Cardiac muscle cell (in vitro differentiated cells and primary cell): Measurements from ENCODE around the gene MARCHF6. TPM values are rescaled to one million over a fixed set of nuclear protein-coding genes. Genes with fewer than 3 reads are reported as not detected.

Experiments used
- DNase-seq, 2 donors: peaks; one replicate each; pipeline versions ENCODE4 v3.0.0 to v3.0.0-alpha.2; 2010 to 2017; ENCODE audit warnings: low read depth in 1 of 2, low spot score in 1 of 2
- H3K27ac ChIP-seq: fragments of 200-600 bp; sonication (generic); 2 replicates; pipeline ENCODE4 v1.5.1; 2016
- H3K27me3 ChIP-seq: fragments of 200-600 bp; sonication (generic); 2 replicates; pipeline ENCODE4 v1.6.0; 2016; ENCODE audit warnings: control low read depth
- H3K36me3 ChIP-seq: fragments of 200-600 bp; sonication (generic); 2 replicates; pipeline ENCODE4 v1.5.1; 2016; ENCODE audit warnings: control low read depth
- H3K4me1 ChIP-seq: fragments of 200-600 bp; sonication (generic); 2 replicates; pipeline ENCODE4 v1.8.1; 2017; ENCODE audit warnings: low read depth, mild to moderate bottlenecking, mixed run types
- H3K4me3 ChIP-seq: fragments of 200-600 bp; sonication (generic); 2 replicates; pipeline ENCODE4 v1.5.1; 2016; ENCODE audit warnings: mild to moderate bottlenecking
- H3K9me3 ChIP-seq: fragments of 200-600 bp; sonication (generic); 2 replicates; pipeline ENCODE4 v1.5.1; 2017; ENCODE audit warnings: low read depth, mild to moderate bottlenecking, control low read depth
- polyA plus RNA-seq: library from polyadenylated mRNA; unstranded; fragments of >200 nt; fragmentation: Nextera tagmentation; extraction: Ambion mirVana; gene quantifications from 2 replicates; pipeline ENCODE4 v1.2.1, GENCODE V29; 2016
- total RNA-seq: library from RNA; depleted of rRNA; stranded (reverse); fragments of >200 nt; gene quantifications from 2 replicates; pipeline ENCODE4 v1.2.3, GENCODE V29; 2016
- TF ChIP-seq, protein P1 (sequence below): IDR thresholded peaks from 2 replicates; pipeline ENCODE4 v1.5.1; 2012; ENCODE audit warnings: low read depth, mild to moderate bottlenecking, low read length

MARCHF6 gene
- total and polyA plus RNA-seq, 2 experiments from 2014 or later = 56.8 to 75.1 TPM

DNA sequence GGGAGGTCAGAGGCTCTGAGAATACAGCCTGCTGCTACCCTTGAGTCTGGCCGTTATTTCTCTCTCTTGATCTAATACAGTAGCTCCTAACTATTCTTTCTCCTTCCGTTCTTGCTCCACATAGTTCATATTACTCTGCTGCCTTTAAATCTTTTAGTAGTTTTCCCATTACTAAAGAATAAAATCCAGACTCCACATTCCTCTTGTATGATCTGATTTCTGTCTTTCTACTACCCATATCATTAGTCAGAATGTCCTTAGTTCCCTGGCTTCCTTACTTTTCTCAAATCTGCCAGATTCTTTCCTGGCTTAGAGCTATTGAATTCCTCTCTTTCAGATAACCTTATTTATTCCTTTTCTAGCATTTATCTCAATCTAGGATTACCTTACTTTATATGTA, 40.0 kb downstream of the MARCHF6 start:
- Histone ChIP-seq H3K36me3 (peaks cover 59% of the 10 kb centered on the region), H3K9me3 (no peaks in the 10 kb centered on the region), H3K27ac (peak overlapping the region; percentile 62), H3K4me1 (no peaks in the 10 kb centered on the region), H3K27me3 (no peaks in the 10 kb centered on the region), H3K4me3 (no peak overlapping the region)
- TF ChIP-seq, protein P1, sequence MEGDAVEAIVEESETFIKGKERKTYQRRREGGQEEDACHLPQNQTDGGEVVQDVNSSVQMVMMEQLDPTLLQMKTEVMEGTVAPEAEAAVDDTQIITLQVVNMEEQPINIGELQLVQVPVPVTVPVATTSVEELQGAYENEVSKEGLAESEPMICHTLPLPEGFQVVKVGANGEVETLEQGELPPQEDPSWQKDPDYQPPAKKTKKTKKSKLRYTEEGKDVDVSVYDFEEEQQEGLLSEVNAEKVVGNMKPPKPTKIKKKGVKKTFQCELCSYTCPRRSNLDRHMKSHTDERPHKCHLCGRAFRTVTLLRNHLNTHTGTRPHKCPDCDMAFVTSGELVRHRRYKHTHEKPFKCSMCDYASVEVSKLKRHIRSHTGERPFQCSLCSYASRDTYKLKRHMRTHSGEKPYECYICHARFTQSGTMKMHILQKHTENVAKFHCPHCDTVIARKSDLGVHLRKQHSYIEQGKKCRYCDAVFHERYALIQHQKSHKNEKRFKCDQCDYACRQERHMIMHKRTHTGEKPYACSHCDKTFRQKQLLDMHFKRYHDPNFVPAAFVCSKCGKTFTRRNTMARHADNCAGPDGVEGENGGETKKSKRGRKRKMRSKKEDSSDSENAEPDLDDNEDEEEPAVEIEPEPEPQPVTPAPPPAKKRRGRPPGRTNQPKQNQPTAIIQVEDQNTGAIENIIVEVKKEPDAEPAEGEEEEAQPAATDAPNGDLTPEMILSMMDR = no peak
- DNase-seq = peak in 1 of 2 donors; percentile 6

DNA sequence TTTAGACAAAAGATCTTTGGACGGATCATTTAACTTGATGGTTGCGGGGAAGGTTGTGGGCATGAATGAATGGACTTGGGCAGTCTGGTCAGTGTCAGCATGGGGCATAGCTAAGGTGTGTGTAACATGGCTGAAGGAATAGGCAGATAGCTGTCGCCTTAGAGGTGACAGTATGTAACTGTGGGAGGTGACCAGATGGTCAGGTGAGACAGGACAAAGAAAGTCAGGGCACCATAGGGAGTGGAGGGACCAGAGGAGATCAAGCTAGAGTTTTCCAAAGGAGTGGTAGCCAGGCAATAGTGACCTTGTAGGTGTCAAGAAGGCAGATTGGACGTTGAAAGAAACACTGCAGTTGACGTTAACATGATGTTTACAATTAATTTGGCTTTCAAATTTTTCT, 43.1 kb downstream of the MARCHF6 start:
- TF ChIP-seq, protein P1 = no peak
- no peaks in the 10 kb centered on the region for H3K27me3 ChIP-seq
- H3K27ac ChIP-seq = peak overlapping the region; percentile 16
- peaks cover 16% of the 10 kb centered on the region for H3K4me1 ChIP-seq
- H3K4me3 ChIP-seq = no peak overlapping the region
- H3K9me3 ChIP-seq = no peaks in the 10 kb centered on the region
- DNase-seq = no peak
- H3K36me3 ChIP-seq = peaks cover 47% of the 10 kb centered on the region

DNA sequence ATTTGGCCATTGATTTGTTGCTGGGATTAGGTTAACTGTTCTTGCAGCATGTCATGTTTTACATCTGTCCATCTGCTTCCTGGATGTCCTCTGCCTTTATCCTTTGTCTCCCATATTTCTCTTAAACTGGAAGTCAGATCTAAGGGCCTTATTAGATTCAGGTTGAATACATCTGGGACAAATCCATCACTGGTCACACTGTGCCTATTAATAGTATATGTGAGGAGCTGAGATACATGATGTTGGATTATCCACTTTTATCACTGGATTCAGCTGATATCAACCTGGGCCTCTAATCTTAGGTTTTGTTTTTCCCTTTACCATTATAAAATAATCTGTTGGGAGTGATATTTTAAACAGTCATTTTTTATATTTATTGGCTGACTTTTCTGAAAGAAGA, 46.3 kb downstream of the MARCHF6 start:
- no peak overlapping the region for H3K27ac ChIP-seq
- DNase-seq = no peak
- H3K4me3 ChIP-seq = no peak overlapping the region
- no peaks in the 10 kb centered on the region for H3K27me3 ChIP-seq
- peaks cover 47% of the 10 kb centered on the region for H3K36me3 ChIP-seq
- TF ChIP-seq, protein P1 = no peak
- no peaks in the 10 kb centered on the region for H3K9me3 ChIP-seq
- H3K4me1 ChIP-seq = peaks cover 16% of the 10 kb centered on the region

DNA sequence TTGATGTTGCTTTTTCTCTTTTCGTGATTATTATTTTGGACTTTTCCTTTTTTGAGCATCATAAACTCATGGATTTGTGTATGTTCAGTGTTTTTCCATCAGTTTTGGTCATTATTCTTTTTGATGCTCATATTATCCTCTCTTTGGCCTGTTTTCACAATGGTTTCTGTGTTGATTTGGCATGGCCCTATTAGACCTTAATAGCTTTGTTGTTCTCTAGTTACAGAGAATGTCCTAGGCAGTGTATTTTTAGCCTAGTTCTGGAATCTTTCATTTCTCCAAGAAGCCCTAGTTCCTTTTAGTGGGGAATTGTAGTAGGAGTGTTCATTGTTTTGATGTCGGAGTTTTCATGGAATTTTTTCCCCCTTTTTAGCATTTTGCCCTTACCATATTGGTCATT, 46.9 kb downstream of the MARCHF6 start:
- H3K9me3 ChIP-seq = no peaks in the 10 kb centered on the region
- DNase-seq = no peak
- H3K36me3 ChIP-seq = peaks cover 47% of the 10 kb centered on the region
- TF ChIP-seq, protein P1 = no peak
- no peak overlapping the region for H3K4me3 ChIP-seq
- H3K4me1 ChIP-seq = peaks cover 16% of the 10 kb centered on the region
- H3K27me3 ChIP-seq = no peaks in the 10 kb centered on the region
- peak overlapping the region; percentile 42 for H3K27ac ChIP-seq

DNA sequence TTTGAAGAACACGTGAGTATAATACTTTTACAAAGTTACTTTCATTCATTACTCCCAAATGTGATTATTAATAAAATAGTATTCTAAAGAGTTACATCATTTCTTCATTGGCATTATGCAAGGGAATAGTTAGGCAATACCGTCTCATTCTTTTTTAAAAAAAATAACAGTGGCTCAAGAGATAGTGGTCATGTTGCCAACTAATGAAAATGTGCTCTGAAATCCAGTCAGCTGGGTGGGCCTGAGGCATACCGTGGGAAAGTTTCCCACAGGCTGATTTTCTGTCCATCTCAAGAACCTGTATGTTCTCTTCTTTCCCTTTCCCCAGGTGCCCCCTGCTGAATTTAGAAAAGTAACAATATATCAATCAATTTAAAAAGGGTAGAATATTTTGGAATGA, 47.3 kb downstream of the MARCHF6 start:
- H3K4me1 ChIP-seq = peaks cover 16% of the 10 kb centered on the region
- TF ChIP-seq, protein P1 = no peak

DNA sequence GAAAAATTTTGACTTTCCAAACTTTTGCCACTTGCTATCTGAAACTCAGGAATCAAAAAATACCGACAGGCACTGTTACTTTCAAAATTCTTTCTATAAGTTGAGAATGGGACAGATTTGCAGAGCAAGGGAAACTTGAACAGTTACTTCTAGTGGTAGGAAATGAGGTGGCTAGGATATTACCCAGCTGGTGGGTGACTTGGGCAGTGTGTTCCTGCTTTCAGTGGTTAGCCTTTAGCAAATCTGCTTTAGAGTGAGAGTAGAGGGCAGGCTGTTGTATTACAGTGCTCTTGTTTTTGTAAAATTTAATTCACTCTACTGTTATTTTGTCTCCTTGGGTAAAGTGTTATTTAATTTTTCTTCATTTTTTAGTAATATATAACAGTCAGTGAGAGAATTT, 48.0 kb downstream of the MARCHF6 start:
- H3K27ac ChIP-seq = no peak overlapping the region
- H3K4me1 ChIP-seq = peaks cover 16% of the 10 kb centered on the region
- H3K36me3 ChIP-seq = peaks cover 52% of the 10 kb centered on the region
- TF ChIP-seq, protein P1 = no peak
- no peaks in the 10 kb centered on the region for H3K27me3 ChIP-seq
- no peaks in the 10 kb centered on the region for H3K9me3 ChIP-seq
- no peak overlapping the region for H3K4me3 ChIP-seq
- no peak for DNase-seq

More for the DNA sequence above, 47.3 kb downstream of the MARCHF6 start:
- DNase-seq = peak in 1 of 2 donors; percentile 81
- H3K36me3 ChIP-seq = peaks cover 47% of the 10 kb centered on the region
- no peak overlapping the region for H3K4me3 ChIP-seq
- H3K9me3 ChIP-seq = no peaks in the 10 kb centered on the region
- H3K27me3 ChIP-seq = no peaks in the 10 kb centered on the region
- peak overlapping the region; percentile 42 for H3K27ac ChIP-seq
